Adipocyte (in vitro differentiated cells): ENCODE results near the gene TRIML2.

Experiments
- DNase-seq: peaks from one replicate; pipeline ENCODE4 v3.0.0-alpha.2; 2015; ENCODE audit warnings: low read depth
- H3K27me3 ChIP-seq: replicated peaks from 2 replicates; pipeline ENCODE4 v1.7.0; 2013; ENCODE audit warnings: mild to moderate bottlenecking, low read length, moderate library complexity; ENCODE audit not compliant: control insufficient read depth, insufficient read depth
- H3K36me3 ChIP-seq: 2 replicates; pipeline ENCODE4 v1.7.0; 2013; ENCODE audit warnings: low read length, mild to moderate bottlenecking, moderate library complexity; ENCODE audit not compliant: control insufficient read depth, insufficient read depth, severe bottlenecking
- H3K4me1 ChIP-seq: 2 replicates; pipeline ENCODE4 v1.7.0; 2013; ENCODE audit warnings: mild to moderate bottlenecking, low read length, moderate library complexity; ENCODE audit not compliant: control insufficient read depth, insufficient read depth
- H3K4me3 ChIP-seq: 2 replicates; pipeline ENCODE4 v1.7.0; 2013; ENCODE audit warnings: mild to moderate bottlenecking, low read length, moderate library complexity
- H3K9ac ChIP-seq: 2 replicates; pipeline ENCODE4 v1.7.0; 2013; ENCODE audit warnings: mild to moderate bottlenecking, low read length, moderate library complexity
- H3K9me3 ChIP-seq: 2 replicates; pipeline ENCODE4 v1.7.0; 2013; ENCODE audit warnings: mild to moderate bottlenecking, low read length, moderate library complexity; ENCODE audit not compliant: control insufficient read depth

TRIML2 gene, protein sequence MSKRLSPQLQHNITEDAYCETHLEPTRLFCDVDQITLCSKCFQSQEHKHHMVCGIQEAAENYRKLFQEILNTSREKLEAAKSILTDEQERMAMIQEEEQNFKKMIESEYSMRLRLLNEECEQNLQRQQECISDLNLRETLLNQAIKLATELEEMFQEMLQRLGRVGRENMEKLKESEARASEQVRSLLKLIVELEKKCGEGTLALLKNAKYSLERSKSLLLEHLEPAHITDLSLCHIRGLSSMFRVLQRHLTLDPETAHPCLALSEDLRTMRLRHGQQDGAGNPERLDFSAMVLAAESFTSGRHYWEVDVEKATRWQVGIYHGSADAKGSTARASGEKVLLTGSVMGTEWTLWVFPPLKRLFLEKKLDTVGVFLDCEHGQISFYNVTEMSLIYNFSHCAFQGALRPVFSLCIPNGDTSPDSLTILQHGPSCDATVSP

GRCh38 chr4:188109157-188109755 is at the start of gene TRIML2:
TSS of gene TRIML2 (minus strand) at chr4:188109603. CDS start at chr4:188105368, 4,235 bp downstream.
- DNase-seq: no peak
- H3K4me3 ChIP-seq: no peak within 1 kb of the TSS
- H3K9ac ChIP-seq: no peak within 1 kb of the TSS
- no peaks in the 10 kb centered on the region for H3K9me3 ChIP-seq
- peaks cover 20% of the 10 kb centered on the region for H3K4me1 ChIP-seq
- H3K27me3 ChIP-seq: no peaks in the 10 kb centered on the region
- no peaks in the 10 kb centered on the region for H3K36me3 ChIP-seq

- Histone ChIP-seq H3K27me3 (no peaks in the 10 kb centered on the region), H3K4me1 (no peaks in the 10 kb centered on the region), H3K9ac (no peak overlapping the region), H3K36me3 (no peaks in the 10 kb centered on the region), H3K4me3 (no peak overlapping the region), H3K9me3 (no peaks in the 10 kb centered on the region)
- DNase-seq: no peak
Observed at GRCh38 chr4:188158336-188158735, 48.9 kb upstream of the TRIML2 start.

DNA sequence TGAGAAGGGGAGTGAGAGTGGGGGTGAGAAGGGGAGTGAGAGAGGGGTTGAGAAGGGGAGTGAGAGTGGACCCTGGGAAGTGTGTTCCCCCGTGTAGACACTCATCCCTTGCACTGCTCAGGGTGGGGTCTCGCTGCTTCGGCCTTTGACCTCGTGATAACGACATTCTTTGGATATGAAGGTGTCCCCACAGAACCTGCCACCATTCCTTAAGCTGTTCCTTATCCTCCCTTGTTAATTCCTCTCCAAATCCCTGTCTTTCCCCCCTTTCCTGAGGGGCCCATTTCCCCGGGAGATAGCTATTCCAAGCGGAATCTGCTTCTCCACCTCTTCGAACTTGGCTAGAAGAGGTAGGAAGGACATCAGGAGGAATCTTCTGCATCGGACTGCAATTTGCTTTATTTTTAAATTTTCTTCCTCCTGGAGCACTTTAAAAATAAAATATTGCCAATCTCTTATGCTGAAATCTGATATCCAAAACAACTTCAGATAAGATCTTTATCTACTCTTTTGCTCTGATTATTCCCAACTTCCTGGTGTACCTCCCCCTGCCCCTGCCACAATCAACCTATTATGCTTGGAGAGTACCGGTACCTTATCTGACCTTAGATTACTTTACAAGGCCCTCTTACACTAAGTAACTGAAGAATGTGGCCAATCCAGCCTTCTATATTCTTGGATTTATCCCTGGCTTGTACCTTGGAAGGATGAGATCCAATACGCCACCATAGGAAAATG is 45.4 kb upstream of the TRIML2 start:
- no peak for DNase-seq
- H3K27me3 ChIP-seq: no peaks in the 10 kb centered on the region

GRCh38 chr4:188147776-188148175 is 38.4 kb upstream of the TRIML2 start:
- Histone ChIP-seq H3K9me3 (no peaks in the 10 kb centered on the region), H3K9ac (no peak overlapping the region), H3K4me1 (no peaks in the 10 kb centered on the region), H3K4me3 (no peak overlapping the region), H3K36me3 (no peaks in the 10 kb centered on the region), H3K27me3 (no peaks in the 10 kb centered on the region)
- DNase-seq: no peak

More for the DNA sequence above, 45.4 kb upstream of the TRIML2 start:
- no peaks in the 10 kb centered on the region for H3K9me3 ChIP-seq
- no peaks in the 10 kb centered on the region for H3K36me3 ChIP-seq
- no peaks in the 10 kb centered on the region for H3K4me1 ChIP-seq
- H3K4me3 ChIP-seq: no peak overlapping the region
- no peak overlapping the region for H3K9ac ChIP-seq

DNA sequence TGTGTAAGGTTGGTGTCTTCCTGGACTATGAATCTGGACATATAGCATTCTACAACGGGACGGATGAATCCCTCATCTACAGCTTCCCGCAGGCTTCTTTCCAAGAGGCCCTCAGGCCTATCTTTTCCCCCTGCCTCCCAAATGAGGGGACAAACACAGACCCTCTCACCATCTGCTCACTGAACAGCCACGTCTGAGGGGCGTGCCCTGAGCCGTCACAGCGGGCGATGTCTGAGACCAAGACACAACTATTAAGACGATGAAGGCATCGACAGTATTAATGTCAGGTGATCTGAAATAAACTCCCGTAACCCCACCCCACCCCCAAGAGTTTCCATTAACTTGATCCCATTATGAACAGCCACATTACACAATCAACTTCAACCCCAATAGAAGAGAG is 37.8 kb upstream of the TRIML2 start:
- Histone ChIP-seq H3K9ac (no peak overlapping the region), H3K27me3 (no peaks in the 10 kb centered on the region), H3K4me1 (no peaks in the 10 kb centered on the region), H3K9me3 (no peaks in the 10 kb centered on the region), H3K36me3 (no peaks in the 10 kb centered on the region), H3K4me3 (no peak overlapping the region)
- DNase-seq: no peak

DNA sequence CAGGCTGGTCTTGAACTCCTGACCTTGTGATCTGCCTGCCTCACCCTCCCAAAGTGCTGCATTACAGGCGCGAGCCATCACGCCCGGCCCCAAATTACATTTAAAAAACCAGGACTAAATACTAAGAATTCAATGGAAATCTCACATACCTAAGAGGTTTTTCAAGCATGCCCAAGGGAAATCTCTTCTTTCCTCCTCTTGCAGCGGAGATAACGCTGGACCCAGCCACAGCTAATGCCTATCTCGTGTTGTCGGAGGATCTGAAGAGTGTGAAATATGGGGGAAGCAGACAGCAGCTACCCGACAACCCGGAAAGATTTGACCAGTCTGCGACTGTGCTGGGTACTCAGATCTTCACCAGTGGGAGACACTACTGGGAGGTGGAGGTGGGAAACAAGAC is 37.2 kb upstream of the TRIML2 start:
- no peaks in the 10 kb centered on the region for H3K4me1 ChIP-seq
- H3K9ac ChIP-seq: no peak overlapping the region
- no peaks in the 10 kb centered on the region for H3K27me3 ChIP-seq
- no peaks in the 10 kb centered on the region for H3K9me3 ChIP-seq
- H3K4me3 ChIP-seq: no peak overlapping the region
- no peaks in the 10 kb centered on the region for H3K36me3 ChIP-seq
- no peak for DNase-seq

DNA sequence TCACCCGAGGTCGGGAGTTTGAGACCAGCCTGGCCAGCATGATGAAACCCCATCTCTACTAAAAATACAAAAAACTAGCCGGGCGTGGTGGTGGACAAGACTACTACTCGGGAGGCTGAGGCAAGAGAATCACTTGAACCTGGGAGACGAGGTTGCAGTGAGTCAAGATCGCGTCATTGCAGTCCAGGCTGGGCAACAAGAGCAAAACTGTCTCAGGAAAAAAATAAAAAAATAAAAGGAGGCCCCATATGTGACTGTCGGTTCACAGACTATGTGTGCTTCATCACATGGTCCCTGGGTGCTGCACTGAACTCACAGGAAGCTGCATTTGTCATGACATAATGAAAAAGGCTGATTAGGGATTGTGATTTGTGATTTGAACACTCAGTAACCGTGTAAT is 36.2 kb upstream of the TRIML2 start:
- Histone ChIP-seq H3K27me3 (no peaks in the 10 kb centered on the region), H3K4me3 (no peak overlapping the region), H3K4me1 (no peaks in the 10 kb centered on the region), H3K9ac (no peak overlapping the region), H3K9me3 (no peaks in the 10 kb centered on the region), H3K36me3 (no peaks in the 10 kb centered on the region)
- no peak for DNase-seq

GRCh38 chr4:188143731-188144130 is 34.3 kb upstream of the TRIML2 start:
- Histone ChIP-seq H3K9me3 (no peaks in the 10 kb centered on the region), H3K36me3 (no peaks in the 10 kb centered on the region), H3K9ac (no peak overlapping the region), H3K27me3 (no peaks in the 10 kb centered on the region), H3K4me1 (no peaks in the 10 kb centered on the region), H3K4me3 (no peak overlapping the region)
- DNase-seq: no peak

DNA sequence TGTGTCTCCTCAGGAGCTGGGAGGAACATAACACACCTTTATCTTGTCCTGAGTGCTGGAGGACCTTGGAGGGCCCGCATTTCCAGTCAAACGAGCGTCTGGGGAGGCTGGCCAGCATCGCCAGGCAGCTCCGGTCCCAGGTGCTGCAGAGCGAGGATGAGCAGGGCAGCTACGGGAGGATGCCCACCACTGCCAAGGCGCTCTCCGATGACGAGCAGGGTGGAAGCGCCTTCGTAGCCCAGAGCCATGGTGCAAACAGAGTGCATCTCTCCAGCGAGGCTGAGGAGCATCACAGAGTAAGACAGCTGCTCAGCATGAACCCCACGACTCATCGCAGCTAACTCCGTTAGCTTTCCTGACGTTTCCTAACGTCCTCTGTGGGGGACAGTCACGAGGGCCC is 30.3 kb upstream of the TRIML2 start:
- no peak for DNase-seq
- Histone ChIP-seq H3K27me3 (no peaks in the 10 kb centered on the region), H3K4me1 (no peaks in the 10 kb centered on the region), H3K4me3 (no peak overlapping the region), H3K36me3 (no peaks in the 10 kb centered on the region), H3K9me3 (no peaks in the 10 kb centered on the region), H3K9ac (no peak overlapping the region)

- Histone ChIP-seq H3K9me3 (no peaks in the 10 kb centered on the region), H3K4me3 (no peak within 1 kb of the TSS), H3K27me3 (no peaks in the 10 kb centered on the region), H3K9ac (no peak within 1 kb of the TSS), H3K36me3 (no peaks in the 10 kb centered on the region), H3K4me1 (no peaks in the 10 kb centered on the region)
- DNase-seq: no peak
Observed at GRCh38 chr4:188139141-188139540, 29.7 kb upstream of the TRIML2 start, which contains the start of gene TRIML1. TSS of gene TRIML1 (plus strand) at chr4:188139441. CDS start at chr4:188139559, 118 bp downstream.

DNA sequence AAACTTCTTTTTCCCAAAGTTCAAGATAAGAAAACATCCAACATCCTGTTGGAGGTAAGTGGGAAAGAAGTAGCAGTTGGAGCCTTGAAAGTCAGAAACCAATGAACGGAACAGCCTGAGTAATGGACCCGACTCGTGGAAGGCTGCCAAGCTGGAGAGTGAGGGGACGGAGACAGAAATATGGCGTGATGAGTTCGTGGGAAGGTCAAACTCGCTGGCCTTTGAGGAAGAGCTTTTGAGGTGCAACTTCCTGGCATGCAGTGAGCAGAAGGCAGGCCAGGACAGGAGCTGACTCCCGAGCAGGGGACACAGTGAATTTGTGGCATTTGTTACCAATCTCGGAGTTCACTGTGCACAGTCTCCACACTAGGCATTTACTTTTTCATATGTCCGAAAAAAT is 28.8 kb upstream of the TRIML2 start:
- Histone ChIP-seq H3K4me3 (no peak overlapping the region), H3K9me3 (no peaks in the 10 kb centered on the region)

More for the DNA sequence above, 28.8 kb upstream of the TRIML2 start:
- Histone ChIP-seq H3K4me1 (no peaks in the 10 kb centered on the region), H3K9ac (no peak overlapping the region), H3K36me3 (no peaks in the 10 kb centered on the region), H3K27me3 (no peaks in the 10 kb centered on the region)
- DNase-seq: no peak
